GM12878 (cell line): ENCODE results near the gene BBS9. TPM values are rescaled to one million over a fixed set of nuclear protein-coding genes. Genes with fewer than 3 reads are reported as not detected.

Source experiments
- BCL11A ChIP-seq: IDR thresholded peaks from 2 replicates; pipeline ENCODE4 v1.6.1; 2011; ENCODE audit warnings: low read depth, low read length
- BCLAF1 ChIP-seq: fragments of 450-650 bp; IDR thresholded peaks from 2 replicates; pipeline ENCODE4 v1.6.1; 2017; ENCODE audit warnings: antibody characterized with exemption, mild to moderate bottlenecking, moderate library complexity
- ELK1 ChIP-seq: IDR thresholded peaks from 2 replicates; pipeline ENCODE4 v1.6.1; 2012; ENCODE audit warnings: low read depth, low read length, improper control_type of control experiment
- EZH2 ChIP-seq: IDR thresholded peaks from 2 replicates; pipeline ENCODE4 v1.6.1; 2012; ENCODE audit warnings: low read depth, mild to moderate bottlenecking, control low read depth, inconsistent platforms, low read length, borderline replicate concordance; ENCODE audit not compliant: control insufficient read depth
- FOXK2 ChIP-seq: fragments of 450-650 bp; IDR thresholded peaks from 2 replicates; pipeline ENCODE4 v1.6.1; 2017; ENCODE audit warnings: mild to moderate bottlenecking, moderate library complexity
- JUND ChIP-seq: IDR thresholded peaks from 2 replicates; pipeline ENCODE4 v1.6.1; 2012; ENCODE audit warnings: low read depth, mild to moderate bottlenecking, low read length, improper control_type of control experiment, moderate library complexity
- MLLT1 ChIP-seq: fragments of 450-650 bp; IDR thresholded peaks from 2 replicates; pipeline ENCODE4 v1.6.1; 2016; ENCODE audit warnings: mild to moderate bottlenecking
- MTA2 ChIP-seq: fragments of 450-650 bp; IDR thresholded peaks from 2 replicates; pipeline ENCODE4 v1.6.1; 2016; ENCODE audit warnings: low read depth, mild to moderate bottlenecking, moderate library complexity
- NFYB ChIP-seq: IDR thresholded peaks from 2 replicates; pipeline ENCODE4 v1.6.1; 2011; ENCODE audit warnings: low read depth, mild to moderate bottlenecking, low read length, improper control_type of control experiment, moderate library complexity; ENCODE audit not compliant: insufficient read depth
- PAX8 ChIP-seq: fragments of 450-650 bp; IDR thresholded peaks from 2 replicates; pipeline ENCODE4 v1.6.1; 2017; ENCODE audit warnings: mild to moderate bottlenecking, moderate library complexity
- PML ChIP-seq: IDR thresholded peaks from 2 replicates; pipeline ENCODE4 v1.6.1; 2012; ENCODE audit warnings: low read length, inconsistent platforms
- RB1 ChIP-seq: fragments of 450-650 bp; formaldehyde crosslinking; IDR thresholded peaks from 2 replicates; pipeline ENCODE4 v1.6.1; 2017; ENCODE audit warnings: mild to moderate bottlenecking, borderline replicate concordance
- WRNIP1 ChIP-seq: IDR thresholded peaks from 2 replicates; pipeline ENCODE4 v1.6.1; 2011; ENCODE audit warnings: low read depth, low read length, improper control_type of control experiment, borderline replicate concordance
- ZNF592 ChIP-seq: fragments of 450-650 bp; IDR thresholded peaks from 2 replicates; pipeline ENCODE4 v1.6.1; 2017; ENCODE audit warnings: mild to moderate bottlenecking, moderate library complexity
- polyA plus RNA-seq, 11 experiments: library from polyadenylated mRNA; depleted of rRNA in 4 of 11; unstranded in 6 of 11; stranded (reverse) in 5 of 11; fragments of >200 nt; fragmentation: Nextera tagmentation in 4 of 11; fragmentation: Illumina TruSeq in 1 of 11; extraction: Ambion mirVana in 4 of 11; extraction: Trizol in 1 of 11; gene quantifications; 1 replicate in 1 of 11; 2 replicates in 10 of 11; pipeline versions ENCODE4 v1.2.1 to v1.2.3, GENCODE V29; 2011 to 2016; ENCODE audit warnings: inconsistent platforms in 2 of 11, missing spikeins in 2 of 11, low read depth in 1 of 11
- total RNA-seq, 4 experiments: library from RNA; depleted of rRNA in 3 of 4; stranded (reverse); fragments of >200 nt in 3 of 4; fragmentation: Illumina TruSeq in 1 of 4; extraction: Trizol in 1 of 4; gene quantifications; 2 replicates each; pipeline versions ENCODE4 v1.2.1 to v1.2.3, GENCODE V29; 2013 to 2021

BBS9 gene
- total and polyA plus RNA-seq, 10 of the 15 experiments (the other 5 are each of a cell fraction or from before 2014, with no cell fraction given), result 1.2 to 5.6 (median 2.3) TPM

GRCh38 chr7:33276325-33276724, 147.0 kb downstream of the BBS9 start (continued):
- TF ChIP-seq ZNF592 (no peak), PAX8 (no peak), BCLAF1 (no peak), MLLT1 (peak; percentile 73), NFYB (no peak), ELK1 (no peak), JUND (no peak), WRNIP1 (no peak), PML (no peak), RB1 (no peak), FOXK2 (no peak), MTA2 (peak; percentile 40), BCL11A (no peak), EZH2 (no peak)
